ENCODE data around the gene GPER1.
"Not testable (repeated sequence)": the region's sequence is repeated elsewhere in the genome, so short reads cannot be mapped to it uniquely, and the experiment has no call there.

Gene GPER1

GRCh38 chr7:1114505-1114904, 26.6 kb downstream of the GPER1 start:
- H3K79me2 ChIP-seq (ENCODE audit: insufficient read depth, low read length), result no peaks in the 10 kb centered on the region
- TF ChIP-seq EZH2phosphoT487 (conservative IDR thresholded peaks at IDR 0.05; ENCODE audit: low read length) (no peak), CTCF (IDR thresholded peaks at IDR 0.05; ENCODE audit: insufficient read depth, low read length, poor library complexity, severe bottlenecking) (no peak)
- no peaks in the 10 kb centered on the region for H3K27me3 ChIP-seq (ENCODE audit: low read length)
- H3K9me3 ChIP-seq (ENCODE audit: insufficient read depth, low read length), result no peaks in the 10 kb centered on the region
- H3K27ac ChIP-seq (ENCODE audit: low read depth, low read length), result no peak overlapping the region
- H3K4me2 ChIP-seq (ENCODE audit: low read depth, low read length, poor library complexity, severe bottlenecking), result no peak overlapping the region
- no peaks in the 10 kb centered on the region for H3K36me3 ChIP-seq (ENCODE audit: low read length)
- no peak overlapping the region for H3K9ac ChIP-seq (ENCODE audit: low read length)
- H3K9me2 ChIP-seq (replicated peaks; ENCODE audit: insufficient read depth, low read length), result no peaks in the 10 kb centered on the region
- no peak overlapping the region for H2AFZ ChIP-seq (ENCODE audit: low read depth, low read length, severe bottlenecking)
- H3F3A ChIP-seq (ENCODE audit: insufficient read depth), result no peaks in the 10 kb centered on the region
- no peaks in the 10 kb centered on the region for H4K20me1 ChIP-seq (ENCODE audit: low read depth, low read length)
- no peak overlapping the region for H3K4me3 ChIP-seq (ENCODE audit: insufficient read depth, low read length, poor library complexity, severe bottlenecking)

- not testable (repeated sequence) for H3K27me3 ChIP-seq (ENCODE audit: low read length); H3K9me3 ChIP-seq (ENCODE audit: insufficient read depth, low read length); H3K4me2 ChIP-seq (ENCODE audit: low read depth, low read length, poor library complexity, severe bottlenecking); H3K9ac ChIP-seq (ENCODE audit: low read length); H4K20me1 ChIP-seq (ENCODE audit: low read depth, low read length); H3F3A ChIP-seq (ENCODE audit: insufficient read depth); H2AFZ ChIP-seq (ENCODE audit: low read depth, low read length, severe bottlenecking); H3K36me3 ChIP-seq (ENCODE audit: low read length); H3K27ac ChIP-seq (ENCODE audit: low read depth, low read length); H3K79me2 ChIP-seq (ENCODE audit: insufficient read depth, low read length); H3K9me2 ChIP-seq (replicated peaks; ENCODE audit: insufficient read depth, low read length); H3K4me3 ChIP-seq (ENCODE audit: insufficient read depth, low read length, poor library complexity, severe bottlenecking)
Measured at GRCh38 chr7:1115171-1116045, 27.5 kb downstream of the GPER1 start.

GRCh38 chr7:1116383-1117008, 28.6 kb downstream of the GPER1 start:
- not testable (repeated sequence) for H3F3A ChIP-seq (ENCODE audit: insufficient read depth); H2AFZ ChIP-seq (ENCODE audit: low read depth, low read length, severe bottlenecking); H3K9me2 ChIP-seq (replicated peaks; ENCODE audit: insufficient read depth, low read length); H3K4me3 ChIP-seq (ENCODE audit: insufficient read depth, low read length, poor library complexity, severe bottlenecking); H4K20me1 ChIP-seq (ENCODE audit: low read depth, low read length); H3K27me3 ChIP-seq (ENCODE audit: low read length); H3K9ac ChIP-seq (ENCODE audit: low read length); H3K79me2 ChIP-seq (ENCODE audit: insufficient read depth, low read length); H3K27ac ChIP-seq (ENCODE audit: low read depth, low read length); H3K36me3 ChIP-seq (ENCODE audit: low read length); H3K9me3 ChIP-seq (ENCODE audit: insufficient read depth, low read length); H3K4me2 ChIP-seq (ENCODE audit: low read depth, low read length, poor library complexity, severe bottlenecking)

GRCh38 chr7:1117321-1117928, 29.5 kb downstream of the GPER1 start:
- H3K9me3 ChIP-seq (ENCODE audit: insufficient read depth, low read length), result no peaks in the 10 kb centered on the region
- H3F3A ChIP-seq (ENCODE audit: insufficient read depth), result no peaks in the 10 kb centered on the region
- no peaks in the 10 kb centered on the region for H3K79me2 ChIP-seq (ENCODE audit: insufficient read depth, low read length)
- TF ChIP-seq CTCF (IDR thresholded peaks at IDR 0.05; ENCODE audit: insufficient read depth, low read length, poor library complexity, severe bottlenecking), result no peak
- no peak for TF ChIP-seq EZH2phosphoT487 (conservative IDR thresholded peaks at IDR 0.05; ENCODE audit: low read length)
- H3K27ac ChIP-seq (ENCODE audit: low read depth, low read length), result no peak overlapping the region
- no peak overlapping the region for H3K9ac ChIP-seq (ENCODE audit: low read length)
- H3K4me3 ChIP-seq (ENCODE audit: insufficient read depth, low read length, poor library complexity, severe bottlenecking), result no peak overlapping the region
- H3K36me3 ChIP-seq (ENCODE audit: low read length), result no peaks in the 10 kb centered on the region
- no peaks in the 10 kb centered on the region for H4K20me1 ChIP-seq (ENCODE audit: low read depth, low read length)
- H3K9me2 ChIP-seq (replicated peaks; ENCODE audit: insufficient read depth, low read length), result no peaks in the 10 kb centered on the region
- H3K27me3 ChIP-seq (ENCODE audit: low read length), result no peaks in the 10 kb centered on the region
- no peak overlapping the region for H3K4me2 ChIP-seq (ENCODE audit: low read depth, low read length, poor library complexity, severe bottlenecking)
- H2AFZ ChIP-seq (ENCODE audit: low read depth, low read length, severe bottlenecking), result no peak overlapping the region

Measured in SU-DHL-6 (cell line).